Stimulated activated naive CD8-positive, alpha-beta T cell treated with anti-CD3 and anti-CD28 coated beads, Interleukin-15, Interleukin-2, amounts not matched to agents 100 U/mL and 50 U/mL, for 24 hours (primary cell): ENCODE measurements around the gene WDR53.
"Not testable (repeated sequence)": the region's sequence is repeated elsewhere in the genome, so short reads cannot be mapped to it uniquely, and the experiment has no call there.

Source experiments
- ATAC-seq: fragments of 150-1000 bp; cut with Tn5 transposase; one replicate; pipeline ENCODE4 v1.10.0; 2021
- DNase-seq: peaks from one replicate; pipeline ENCODE4 v3.0.0; 2021

WDR53 gene

DNA sequence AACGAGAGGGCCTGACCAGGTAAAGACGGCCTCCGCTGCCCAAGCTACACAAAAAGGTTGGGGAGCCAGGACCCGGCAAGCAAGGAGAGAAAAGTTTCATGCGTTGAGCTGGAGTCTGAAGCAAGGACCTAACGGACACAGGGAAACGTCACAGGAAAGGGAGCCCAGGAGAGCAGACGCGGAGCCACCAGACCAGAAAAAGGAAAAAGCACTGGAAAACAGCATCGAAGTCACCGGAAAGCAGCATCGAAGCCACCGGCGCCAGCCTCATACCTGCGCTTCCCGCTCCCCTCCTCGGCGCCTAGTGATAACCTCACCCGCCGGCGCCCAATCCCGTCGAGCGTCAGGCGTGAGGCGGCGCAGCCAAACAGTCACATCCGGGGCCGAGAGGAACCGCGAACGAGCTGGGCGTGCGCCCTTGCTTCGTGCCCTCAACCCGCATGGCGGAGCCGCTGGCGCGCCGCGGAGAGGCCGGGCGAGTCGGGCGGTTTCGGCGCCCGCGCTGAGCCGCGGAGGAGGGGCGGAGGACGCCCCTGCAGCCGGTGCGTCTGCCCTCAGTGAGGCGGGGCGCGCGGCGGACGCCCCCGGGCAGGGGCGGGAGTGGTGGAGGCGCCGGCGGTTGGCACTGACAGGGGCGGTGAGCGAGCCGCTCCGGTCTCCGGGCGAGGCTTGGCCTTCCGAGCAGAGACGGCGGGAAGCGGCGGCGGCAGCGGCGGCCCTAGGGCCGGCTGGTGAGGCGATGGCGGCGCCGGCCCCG is at the start of gene WDR53, which contains the start of gene FBXO45:
Gene WDR53 (minus strand): TSS at position 309 of the 757 bp plus-strand sequence. CDS start 7,079 bp downstream, outside the sequence.
Gene FBXO45 (plus strand): TSS at position 415 of the 757 bp plus-strand sequence. CDS start 325 bp downstream, at position 740.
- ATAC-seq, result peak; percentile 96
- peak; percentile 96 for DNase-seq

DNA sequence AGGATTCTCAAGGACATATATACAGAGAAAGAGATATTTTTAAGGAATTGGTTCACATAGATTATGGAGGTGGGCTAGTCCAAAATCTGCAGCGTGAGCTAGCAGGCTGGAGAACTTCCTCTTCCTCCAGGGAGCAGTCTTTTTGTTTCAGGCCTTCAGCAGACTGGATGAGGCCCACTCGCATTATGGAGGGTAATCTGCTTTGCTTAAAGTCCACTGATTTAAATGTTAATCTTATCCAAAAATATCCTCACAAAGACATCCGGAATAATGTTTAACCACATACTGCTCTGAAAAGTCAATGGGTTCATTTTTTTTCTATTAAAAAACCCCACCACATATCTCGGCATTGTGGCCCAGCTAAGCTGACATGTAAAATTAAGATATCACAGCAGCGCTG is 48.9 kb upstream of the WDR53 start:
- no peak for ATAC-seq
- DNase-seq, result no peak

DNA sequence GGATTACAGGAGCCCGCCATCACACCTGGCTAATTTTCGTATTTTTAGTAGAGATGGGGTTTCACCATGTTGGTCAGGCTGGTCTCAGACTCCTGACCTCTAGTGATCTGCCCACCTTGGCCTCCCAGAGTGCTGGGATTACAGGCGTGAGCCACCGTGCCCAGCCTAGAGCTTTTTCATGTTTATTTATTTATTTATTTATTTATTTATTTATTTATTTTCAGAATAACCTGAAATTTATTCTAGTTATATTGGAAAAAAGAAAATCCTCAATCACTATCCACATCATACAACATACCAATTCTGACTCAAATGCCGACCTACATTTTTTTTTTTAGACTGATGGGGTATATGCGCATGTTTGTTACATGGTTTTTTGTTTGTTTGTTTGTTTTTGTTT is 46.9 kb upstream of the WDR53 start:
- DNase-seq, ATAC-seq: not testable (repeated sequence)

DNA sequence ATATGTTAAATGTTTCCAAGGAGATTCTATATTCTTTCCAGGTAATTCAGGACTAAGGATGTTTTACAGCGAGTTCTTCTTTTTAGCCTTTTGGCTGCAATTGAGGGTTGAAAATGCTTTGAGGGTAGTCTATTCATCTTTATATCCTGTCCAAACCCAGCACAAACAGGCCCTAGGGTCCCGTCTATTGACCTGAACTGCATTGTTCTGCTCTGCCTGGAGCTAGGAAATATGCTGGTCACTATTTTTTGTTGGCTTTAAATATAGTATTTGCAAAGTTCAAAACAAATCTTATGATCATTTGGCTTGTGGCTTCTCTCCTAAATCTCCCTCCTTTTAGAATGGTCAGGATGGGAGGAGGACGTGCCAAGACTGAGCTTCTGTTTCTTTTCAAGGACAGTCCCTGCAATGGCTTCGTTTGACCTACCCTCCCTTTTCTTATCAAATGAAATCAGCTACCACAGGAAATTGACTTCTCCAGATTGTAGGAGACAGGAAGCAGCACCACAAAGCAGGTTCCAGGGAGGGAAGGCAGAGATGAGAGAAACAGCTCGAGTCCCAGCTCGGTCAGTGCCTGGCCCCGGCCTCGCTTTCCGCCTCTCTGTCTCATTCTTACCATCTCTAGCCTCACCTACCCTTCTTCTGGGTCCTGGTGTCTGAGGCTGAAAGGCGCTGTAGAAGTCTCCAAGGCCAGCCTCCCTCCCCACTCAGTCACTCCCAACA is 43.6 kb upstream of the WDR53 start:
- no peak for DNase-seq
- ATAC-seq, result no peak

DNA sequence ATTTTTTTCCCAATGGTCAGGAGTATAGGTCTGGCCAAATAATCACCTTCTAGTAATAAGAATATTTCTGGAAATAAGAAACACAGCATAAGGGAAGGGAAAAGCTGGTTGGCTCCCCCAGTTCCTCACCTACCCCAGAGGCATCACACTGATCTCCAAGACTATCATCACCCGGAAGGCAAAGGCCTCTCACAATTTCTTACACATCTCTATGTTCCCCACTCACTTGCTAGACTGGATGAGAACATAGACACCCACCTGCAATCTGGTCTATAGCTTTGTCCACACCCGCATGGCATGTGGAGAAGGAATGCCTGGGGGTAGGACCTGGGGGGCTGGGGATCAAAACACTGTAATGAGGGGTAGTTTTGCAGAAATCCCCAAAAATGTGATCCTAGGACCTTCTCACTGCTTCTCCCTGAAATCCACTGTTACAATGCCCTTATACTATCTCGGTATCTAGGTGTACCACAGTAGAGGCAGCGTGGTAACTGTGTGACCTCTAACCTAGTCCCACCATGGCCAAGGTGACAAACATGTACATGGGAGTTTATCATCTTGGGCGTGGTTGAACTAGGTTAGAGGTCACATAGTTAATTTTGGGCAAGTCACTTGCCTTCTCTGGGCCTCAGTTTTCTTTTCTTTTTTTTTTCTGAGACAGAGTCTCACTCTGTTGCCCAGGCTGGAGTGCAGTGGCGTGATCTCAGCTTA is 41.6 kb upstream of the WDR53 start:
- peak; percentile 29 for ATAC-seq

DNA sequence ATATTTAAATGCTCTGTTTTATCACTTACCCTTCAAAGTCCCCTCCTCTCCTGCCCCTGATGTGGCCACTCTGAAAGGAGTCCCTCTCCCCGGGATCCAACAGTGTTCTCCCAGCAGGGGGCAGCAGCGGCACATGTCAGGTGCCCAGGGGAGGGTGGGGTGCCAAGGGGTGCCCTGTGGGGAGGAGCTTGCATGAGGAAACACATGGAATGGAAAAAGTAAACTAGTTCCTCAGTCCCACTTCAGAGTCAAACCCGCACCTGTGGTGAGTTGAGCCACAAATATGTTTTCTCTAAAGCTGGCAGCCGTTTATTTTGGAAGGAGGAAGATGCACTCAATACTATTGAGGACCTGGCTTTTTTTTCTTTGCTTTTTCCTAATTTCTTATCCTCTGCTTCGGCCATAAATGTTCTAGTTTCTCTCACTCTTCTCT is 41.0 kb upstream of the WDR53 start:
- DNase-seq (peak; percentile 99), ATAC-seq (peak; percentile 94)

More for the DNA sequence above, 41.6 kb upstream of the WDR53 start:
- no peak for DNase-seq

DNA sequence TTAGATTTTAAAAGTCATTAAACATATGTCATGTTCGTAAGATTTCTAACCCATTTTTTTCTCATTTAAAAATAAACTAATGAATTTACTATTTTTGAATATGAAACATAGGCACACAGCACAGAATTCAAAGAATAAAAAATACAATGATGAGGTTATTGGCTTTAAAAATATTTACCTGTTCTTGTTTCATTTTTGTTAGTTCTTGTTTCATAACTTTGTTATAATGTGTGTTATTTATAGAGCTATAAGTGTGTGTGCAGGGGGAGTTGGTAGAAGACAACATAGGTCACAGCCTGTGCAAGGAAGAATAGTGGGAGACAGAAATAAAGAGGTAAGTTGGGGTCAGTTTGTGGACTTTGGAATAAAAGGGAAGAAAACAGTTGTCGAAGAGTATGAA is 40.3 kb upstream of the WDR53 start:
- no peak for ATAC-seq
- no peak for DNase-seq

DNA sequence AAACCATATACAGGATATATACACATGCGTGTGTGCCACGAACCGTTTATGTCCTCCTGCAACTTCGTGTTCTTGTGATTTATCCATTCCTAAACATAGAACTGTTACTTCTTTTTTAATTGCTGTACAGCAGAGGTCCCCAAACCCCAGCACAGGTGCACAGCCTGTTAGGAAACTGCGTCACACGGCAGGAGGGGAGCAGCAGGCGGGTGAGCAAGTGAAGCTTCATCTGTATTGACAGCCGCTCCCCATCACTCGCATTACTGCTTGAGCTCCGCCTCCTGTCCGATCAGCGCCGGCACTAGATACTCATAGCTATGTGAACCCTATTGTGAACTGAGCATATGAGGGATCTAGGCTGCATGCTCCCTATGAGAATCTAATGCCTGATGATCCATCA is 36.2 kb upstream of the WDR53 start:
- DNase-seq, result peak; percentile 40
- peak; percentile 33 for ATAC-seq

DNA sequence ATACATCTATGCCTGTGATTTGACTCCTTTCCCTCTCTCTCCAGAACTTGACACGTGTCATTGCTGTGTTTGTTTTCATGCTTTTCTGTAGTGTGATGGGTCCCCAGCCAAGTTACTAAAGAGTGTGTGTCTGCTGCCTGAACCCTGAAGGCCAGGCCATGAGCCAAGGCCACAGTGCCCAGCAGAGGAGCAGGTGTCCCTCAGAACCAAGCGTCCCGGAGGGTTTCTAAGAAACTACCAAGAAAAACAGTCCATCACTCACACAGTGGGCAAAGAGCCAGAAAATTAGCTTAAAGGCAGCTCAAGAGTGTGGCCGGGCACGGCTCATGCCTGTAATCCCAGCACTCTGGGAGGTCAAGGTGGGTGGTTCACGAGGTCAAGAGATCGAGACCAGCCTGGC is 35.3 kb upstream of the WDR53 start:
- ATAC-seq, result no peak
- DNase-seq, result no peak

DNA sequence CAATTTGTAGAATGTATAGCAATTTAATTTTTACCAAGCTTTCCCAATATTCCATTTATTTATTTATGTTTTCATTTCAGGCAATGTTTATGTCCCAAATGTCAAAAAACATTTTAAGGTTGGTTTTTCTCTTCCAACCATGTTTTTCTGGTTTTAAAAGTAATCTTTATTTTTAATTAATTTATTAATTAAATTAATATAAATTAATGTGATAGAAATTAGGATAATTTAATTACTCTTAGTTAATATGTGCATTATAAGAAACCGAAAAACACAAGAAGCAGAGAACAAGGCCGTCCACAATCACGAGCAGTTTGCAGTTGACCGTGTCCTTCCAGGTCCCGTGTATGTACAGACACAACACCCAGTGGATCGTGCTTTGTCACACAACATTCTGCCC is 34.3 kb upstream of the WDR53 start:
- ATAC-seq, result no peak
- no peak for DNase-seq

DNA sequence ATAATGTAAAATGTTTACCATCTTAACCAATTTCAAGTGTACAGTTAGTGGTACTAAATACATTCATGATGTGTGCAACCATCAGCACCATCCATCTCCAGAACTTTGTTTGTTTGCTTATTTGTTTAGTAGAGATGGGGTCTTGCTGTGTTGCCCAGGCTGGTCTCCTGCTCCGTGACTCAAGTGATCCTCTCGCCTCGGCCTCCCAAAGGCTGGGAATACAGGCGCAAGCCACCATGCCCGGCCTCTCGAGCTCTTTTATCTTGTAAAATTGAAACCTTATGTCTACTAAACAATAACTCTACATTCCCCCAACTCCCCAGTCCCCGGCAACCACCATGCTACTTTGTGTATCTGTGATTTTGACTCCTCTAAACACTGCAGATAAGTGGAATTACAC is 32.0 kb upstream of the WDR53 start:
- DNase-seq, result no peak
- no peak for ATAC-seq

DNA sequence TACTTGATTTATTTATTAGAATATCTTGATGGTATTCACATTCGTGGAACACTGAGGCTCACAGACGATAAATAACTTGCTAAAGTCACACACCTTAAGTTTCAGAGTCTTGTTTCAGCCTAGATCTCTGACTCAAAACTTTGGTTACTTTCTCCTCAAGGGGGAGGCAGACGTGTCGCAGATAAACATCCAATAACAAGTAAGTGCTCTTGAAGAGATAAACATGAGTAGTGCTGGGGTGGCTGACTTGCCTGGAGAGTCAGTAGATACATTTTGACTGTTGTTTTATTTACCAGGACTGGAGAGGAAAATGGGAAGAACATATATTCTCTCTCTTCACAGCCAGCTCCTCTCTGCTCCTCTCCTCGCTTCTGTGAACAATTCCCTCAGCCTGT is 31.4 kb upstream of the WDR53 start:
- DNase-seq (no peak), ATAC-seq (no peak)

DNA sequence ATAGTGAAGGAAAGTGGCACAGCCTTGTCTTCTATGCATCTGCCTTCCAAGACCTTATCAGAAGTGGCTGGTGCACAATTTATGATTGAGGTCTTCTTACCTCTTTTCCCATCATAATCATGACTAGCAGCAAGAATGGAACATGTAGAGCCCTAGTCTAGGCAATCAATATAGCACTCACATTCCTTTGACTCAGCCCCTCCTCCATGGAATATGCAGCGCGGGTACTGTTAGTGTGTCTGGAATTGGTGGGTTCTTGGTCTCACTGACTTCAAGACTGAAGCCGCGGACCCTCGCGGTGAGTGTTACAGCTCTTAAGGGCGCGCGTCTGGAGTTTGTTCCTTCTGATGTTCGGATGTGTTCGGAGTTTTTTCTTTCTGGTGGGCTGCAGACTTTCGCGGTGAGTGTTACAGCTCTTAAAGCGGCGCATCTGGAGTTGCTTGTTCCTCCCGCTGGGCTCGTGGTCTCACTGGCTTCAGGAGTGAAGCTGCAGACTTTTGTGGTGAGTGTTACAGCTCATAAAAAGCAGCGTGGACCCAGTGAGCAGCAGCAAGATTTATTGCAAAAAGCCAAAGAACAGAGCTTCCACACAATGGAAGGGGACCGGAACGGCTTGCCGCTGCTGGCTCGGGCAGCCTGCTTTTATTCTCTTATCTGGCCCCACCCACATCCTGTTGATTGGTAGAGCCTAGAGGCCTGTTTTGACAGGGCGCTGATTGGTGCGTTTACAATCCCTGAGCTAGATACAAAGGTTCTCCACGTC is 29.8 kb upstream of the WDR53 start:
- peak; percentile 31 for DNase-seq
- not testable (repeated sequence) for ATAC-seq

DNA sequence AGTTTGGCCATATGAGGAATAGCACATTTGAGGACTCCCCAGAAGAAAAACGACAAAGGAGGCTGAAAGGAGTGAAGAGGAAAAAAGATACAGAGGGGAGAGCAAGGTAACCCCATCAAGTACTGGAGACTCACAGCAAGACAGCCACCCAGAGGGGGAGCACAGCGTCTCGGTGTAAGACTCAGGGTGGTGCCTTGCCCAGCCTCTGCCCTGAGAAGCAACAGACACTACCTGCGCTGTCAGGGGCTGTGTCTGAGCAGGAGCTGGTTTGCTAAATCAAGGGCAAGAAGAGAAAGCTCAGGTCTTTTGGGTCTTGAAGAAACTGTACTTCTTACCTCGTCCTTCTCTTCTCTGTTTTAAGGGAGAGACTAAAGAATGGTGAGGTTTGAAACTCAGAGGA is 28.0 kb upstream of the WDR53 start:
- peak; percentile 19 for ATAC-seq
- no peak for DNase-seq

DNA sequence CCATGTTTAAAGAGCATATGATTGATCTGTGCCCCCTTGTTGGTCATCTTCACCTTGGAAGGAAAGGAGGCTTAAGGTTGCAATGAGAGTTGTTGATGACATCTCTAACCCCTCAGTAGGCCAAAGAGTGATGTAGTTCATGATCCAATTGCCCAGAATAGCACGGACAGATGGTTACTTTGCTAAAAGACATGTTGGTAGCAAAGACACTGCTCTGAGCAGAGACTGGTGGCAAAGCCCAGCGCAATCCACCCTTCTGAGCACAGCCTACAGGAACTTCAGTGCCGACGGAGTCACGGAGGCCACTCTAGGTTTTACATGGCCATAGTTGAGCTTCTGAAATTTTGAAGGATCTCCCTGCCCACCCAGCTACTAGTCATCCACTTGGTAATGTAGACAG is 21.9 kb upstream of the WDR53 start:
- DNase-seq (no peak), ATAC-seq (no peak)

DNA sequence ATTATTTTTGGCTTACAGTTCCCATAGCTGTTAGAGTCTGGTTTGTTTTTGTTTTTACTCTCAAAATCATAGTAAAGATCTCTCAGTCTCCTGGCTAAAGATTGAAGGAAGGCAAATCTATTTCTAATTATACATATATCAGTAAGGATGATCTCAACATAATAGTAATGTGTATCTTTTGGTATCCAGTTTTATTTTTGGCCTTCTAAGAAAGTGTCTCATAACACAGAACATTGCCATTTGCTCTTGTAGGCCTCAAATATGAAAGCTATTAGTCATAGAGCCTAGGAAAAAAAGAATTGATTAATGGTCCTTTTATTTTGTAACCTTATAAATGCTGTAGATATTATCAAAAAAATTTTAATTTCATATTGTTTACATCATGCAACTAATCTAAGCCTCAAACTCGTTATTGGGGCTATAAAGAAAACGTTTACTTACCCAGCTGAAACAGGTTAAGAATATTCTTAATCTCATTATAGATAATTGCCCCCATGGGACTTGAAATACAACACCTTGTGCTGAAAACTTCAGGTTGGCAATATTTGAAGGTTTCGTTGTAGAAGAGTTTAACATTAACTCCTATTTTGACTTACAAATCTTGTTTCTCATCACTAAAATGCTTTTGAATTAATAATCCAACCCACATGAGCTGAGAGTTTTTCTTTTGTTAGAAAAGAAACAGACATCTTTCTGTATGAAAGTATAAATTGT is 16.8 kb upstream of the WDR53 start:
- no peak for ATAC-seq
- DNase-seq, result no peak

DNA sequence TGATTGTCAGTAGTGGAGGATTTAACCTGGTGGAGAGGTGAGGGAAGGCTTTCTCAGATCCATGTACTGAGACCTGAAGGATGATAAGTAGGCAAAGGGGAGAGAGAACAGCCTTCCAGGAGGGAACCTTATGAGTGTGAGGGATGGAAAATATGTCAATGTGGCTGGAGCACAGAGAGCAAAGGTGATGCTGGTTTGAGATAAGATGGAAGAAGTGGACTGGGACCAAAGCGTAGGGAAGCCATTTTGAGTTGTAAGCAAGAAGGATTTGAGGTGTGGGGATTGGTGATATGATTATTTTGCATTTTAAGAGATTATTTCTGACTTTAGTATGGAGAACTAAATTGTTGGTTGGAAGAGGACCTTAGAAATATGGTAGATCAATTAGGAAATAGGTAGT is 4.0 kb upstream of the WDR53 start:
- DNase-seq (no peak), ATAC-seq (no peak)

DNA sequence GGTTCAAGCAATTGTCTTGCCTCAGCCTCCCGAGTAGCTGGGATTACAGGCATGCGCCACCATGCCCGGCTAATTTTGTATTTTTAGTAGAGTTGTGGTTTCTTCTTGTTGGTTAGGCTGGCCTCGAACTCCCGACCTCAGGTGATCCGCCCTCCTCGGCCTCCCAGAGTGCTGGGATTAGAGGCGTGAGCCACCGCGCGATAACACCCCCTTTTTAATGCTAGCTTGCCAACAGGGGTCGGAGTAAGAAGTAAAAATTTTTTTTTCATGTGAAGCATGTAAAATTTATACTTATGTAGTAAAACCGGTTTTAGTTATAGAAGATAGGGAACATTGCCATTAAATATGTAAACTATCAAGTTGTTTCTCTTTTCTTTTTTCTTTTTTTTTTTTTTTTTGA is 2.0 kb upstream of the WDR53 start:
- not testable (repeated sequence) for DNase-seq, ATAC-seq

DNA sequence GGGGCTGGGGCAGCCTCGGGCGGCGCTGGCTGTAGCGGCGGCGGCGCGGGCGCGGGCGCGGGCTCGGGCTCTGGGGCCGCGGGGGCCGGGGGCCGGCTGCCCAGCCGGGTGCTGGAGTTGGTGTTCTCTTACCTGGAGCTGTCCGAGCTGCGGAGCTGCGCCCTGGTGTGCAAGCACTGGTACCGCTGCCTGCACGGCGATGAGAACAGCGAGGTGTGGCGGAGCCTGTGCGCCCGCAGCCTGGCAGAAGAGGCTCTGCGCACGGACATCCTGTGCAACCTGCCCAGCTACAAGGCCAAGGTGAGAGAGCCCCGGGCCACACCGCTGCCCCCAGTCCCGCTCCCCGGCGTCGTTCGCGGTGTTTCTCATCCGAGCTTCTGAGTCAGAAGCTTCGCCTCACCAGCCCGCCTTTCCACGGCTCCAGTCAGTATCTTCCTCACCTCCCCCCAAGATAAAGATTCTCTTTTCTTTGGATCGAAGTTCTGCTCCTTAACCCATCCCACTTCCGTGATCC is 706 bp upstream of the WDR53 start:
- ATAC-seq (peak; percentile 47), DNase-seq (peak; percentile 57)

DNA sequence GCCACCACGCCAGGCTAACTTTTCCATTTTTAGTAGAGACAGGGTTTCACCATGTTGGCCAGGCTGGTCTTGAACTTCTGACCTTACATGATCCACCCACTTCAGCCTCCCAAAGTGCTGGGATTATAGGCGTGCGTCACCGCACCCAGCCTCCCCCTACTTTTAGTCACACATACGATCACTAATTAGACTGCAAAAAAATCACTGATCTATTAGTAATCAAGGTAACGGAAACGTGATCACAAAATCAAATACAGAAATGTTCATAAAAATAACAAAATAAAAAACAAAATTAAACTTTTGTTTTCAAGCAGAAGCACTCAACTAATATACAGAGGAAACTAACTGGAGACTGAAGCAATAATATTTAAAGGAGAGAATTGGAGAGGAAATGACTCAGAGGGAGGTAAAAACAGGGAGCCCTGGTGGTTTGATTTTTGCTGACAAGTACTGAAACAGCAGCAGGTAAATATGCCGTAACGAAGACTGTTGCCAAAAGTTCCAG is 4.6 kb downstream of the WDR53 start:
- DNase-seq (no peak), ATAC-seq (no peak)

DNA sequence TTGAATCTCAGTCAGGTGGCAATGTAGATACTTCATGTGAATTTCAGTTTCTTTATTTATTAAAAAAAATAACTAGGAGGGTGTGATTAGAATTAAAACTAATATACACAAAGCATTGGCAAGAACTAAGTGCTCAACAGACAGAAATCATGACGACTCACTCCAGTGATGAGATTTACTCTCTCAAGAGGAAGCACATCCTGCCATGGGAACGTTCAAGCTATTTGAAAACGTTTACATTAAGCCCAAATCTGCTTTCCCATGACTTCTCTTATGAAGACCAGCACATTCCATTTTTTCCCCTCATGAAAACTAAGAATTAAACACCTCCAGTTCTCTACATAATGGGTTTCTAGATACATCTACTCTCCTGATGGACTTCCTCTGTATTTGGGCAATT is 8.5 kb downstream of the WDR53 start:
- no peak for DNase-seq
- ATAC-seq, result no peak
